ENCODE results near the gene MAX.

MAX gene

DNA sequence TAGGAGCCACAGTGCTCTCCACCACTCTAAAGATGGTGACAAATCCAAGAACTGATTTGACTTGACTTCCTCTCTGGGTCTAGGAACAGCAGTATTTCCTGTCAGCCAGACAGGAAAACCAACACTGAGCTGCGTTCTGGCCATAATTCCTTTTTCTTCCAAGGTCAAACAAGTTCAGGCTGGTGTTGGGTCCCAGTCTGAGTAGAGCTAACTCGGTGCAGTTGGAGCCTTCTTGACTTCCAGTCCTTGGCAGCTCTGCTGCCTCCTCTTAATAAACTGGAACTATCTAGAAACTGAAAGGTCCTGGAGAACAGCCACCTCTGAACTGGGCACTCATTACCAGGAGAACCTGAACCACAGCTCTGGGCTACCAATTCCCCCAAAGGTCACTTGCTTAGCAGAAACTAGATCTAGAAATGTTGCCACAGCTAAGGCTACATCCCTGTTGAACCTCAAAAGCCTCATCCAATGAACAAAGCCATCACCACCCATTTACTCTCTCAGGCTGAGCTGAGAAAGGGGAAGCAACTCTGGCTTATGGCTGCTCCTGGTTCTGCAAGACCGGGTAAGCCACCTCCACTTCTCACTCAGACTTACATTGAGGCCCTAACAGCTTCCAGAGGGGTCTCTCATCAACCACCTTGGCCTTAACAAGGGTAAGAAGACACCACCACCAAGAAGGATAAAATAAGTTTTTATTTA lies 27.7 kb downstream of the MAX start:
- peaks cover 42 to 52% of the 10 kb centered on the region in 2 donors for H3K4me1 ChIP-seq (ENCODE audit: control insufficient read depth in 2 of 2, insufficient read depth in 2 of 2, low read length in 2 of 2)
- no peaks in the 10 kb centered on the region for H3K27me3 ChIP-seq (ENCODE audit: control insufficient read depth in 2 of 2, insufficient read depth in 2 of 2, low read length in 2 of 2)
- H3K36me3 ChIP-seq (ENCODE audit: control insufficient read depth in 2 of 2, insufficient read depth in 2 of 2, low read length in 2 of 2): peaks cover 25 to 29% of the 10 kb centered on the region in 2 donors
- peak overlapping the region in 1 of 2 donors; percentile 22 for H3K4me3 ChIP-seq (ENCODE audit: low read length in 2 of 2)
- no peaks in the 10 kb centered on the region for H3K9me3 ChIP-seq (ENCODE audit: control insufficient read depth in 2 of 2, low read length in 2 of 2)
- peak overlapping the region in 1 of 2 donors; percentile 29 for H3K9ac ChIP-seq (ENCODE audit: low read depth in 1 of 2, low read length in 2 of 2)
- peak overlapping the region; percentile 74 to 87 for H3K27ac ChIP-seq (ENCODE audit: low read depth in 2 of 2, low read length in 2 of 2)

DNA sequence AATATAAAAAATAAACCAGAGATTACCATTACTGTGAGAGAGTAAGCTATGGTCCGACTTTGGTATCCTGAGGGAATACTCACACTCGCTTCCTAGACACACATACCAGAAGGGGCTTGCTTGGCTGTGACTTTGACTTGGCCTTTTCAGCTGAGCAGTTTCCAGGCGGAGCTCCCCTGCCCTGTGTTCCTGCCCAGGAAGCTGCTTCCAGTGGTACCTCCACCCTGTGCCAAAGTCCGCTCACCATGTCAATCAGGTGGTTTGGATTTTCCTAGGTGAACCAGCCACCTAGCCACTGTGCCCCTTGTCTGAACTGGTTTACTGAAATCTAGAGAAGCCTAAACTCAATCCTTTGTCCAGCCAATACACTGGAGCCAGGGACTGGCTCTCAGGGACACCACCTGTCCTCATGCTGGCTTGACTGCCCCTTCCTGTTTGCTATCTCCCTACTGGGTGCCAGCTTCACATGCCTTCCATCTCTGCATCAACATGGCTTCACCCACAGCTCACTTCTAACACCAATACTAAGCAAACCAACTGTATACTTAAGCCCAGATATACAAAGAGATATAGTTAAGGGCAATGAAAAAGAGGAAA lies 28.6 kb downstream of the MAX start:
- H3K9me3 ChIP-seq (ENCODE audit: control insufficient read depth in 2 of 2, low read length in 2 of 2): no peaks in the 10 kb centered on the region
- H3K4me3 ChIP-seq (ENCODE audit: low read length in 2 of 2): peak overlapping the region in 1 of 2 donors; percentile 14
- peak overlapping the region in 1 of 2 donors; percentile 60 for H3K9ac ChIP-seq (ENCODE audit: low read depth in 1 of 2, low read length in 2 of 2)
- no peaks in the 10 kb centered on the region for H3K27me3 ChIP-seq (ENCODE audit: control insufficient read depth in 2 of 2, insufficient read depth in 2 of 2, low read length in 2 of 2)
- H3K27ac ChIP-seq (ENCODE audit: low read depth in 2 of 2, low read length in 2 of 2): peak overlapping the region; percentile 74 to 87
- peaks cover 46 to 57% of the 10 kb centered on the region in 2 donors for H3K4me1 ChIP-seq (ENCODE audit: control insufficient read depth in 2 of 2, insufficient read depth in 2 of 2, low read length in 2 of 2)
- peaks cover 28 to 33% of the 10 kb centered on the region in 2 donors for H3K36me3 ChIP-seq (ENCODE audit: control insufficient read depth in 2 of 2, insufficient read depth in 2 of 2, low read length in 2 of 2)

DNA sequence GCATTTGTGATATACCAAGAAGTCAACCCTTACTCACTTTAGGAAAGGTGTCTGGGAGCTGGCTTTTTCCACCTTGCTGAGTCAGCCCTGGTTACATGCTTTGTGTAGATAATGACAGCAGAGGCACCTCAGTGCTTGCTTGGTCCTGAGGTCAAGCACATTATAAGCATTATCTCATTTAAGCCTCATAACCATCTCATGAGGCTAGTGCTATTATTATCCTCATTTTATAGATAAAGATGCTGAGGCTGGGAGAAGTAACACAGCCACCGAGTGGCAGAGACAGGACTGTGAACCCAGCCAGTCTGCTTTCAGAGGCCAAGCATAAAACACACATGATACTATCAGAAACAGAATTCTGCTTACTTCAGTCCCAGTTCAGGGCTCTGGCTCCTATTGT lies 29.4 kb downstream of the MAX start:
- Histone ChIP-seq H3K9me3 (ENCODE audit: control insufficient read depth in 2 of 2, low read length in 2 of 2) (no peaks in the 10 kb centered on the region), H3K27ac (ENCODE audit: low read depth in 2 of 2, low read length in 2 of 2) (peak overlapping the region; percentile 74 to 87), H3K36me3 (ENCODE audit: control insufficient read depth in 2 of 2, insufficient read depth in 2 of 2, low read length in 2 of 2) (peaks cover 29 to 37% of the 10 kb centered on the region in 2 donors), H3K9ac (ENCODE audit: low read depth in 1 of 2, low read length in 2 of 2) (peak overlapping the region in 1 of 2 donors; percentile 60), H3K4me1 (ENCODE audit: control insufficient read depth in 2 of 2, insufficient read depth in 2 of 2, low read length in 2 of 2) (peaks cover 46 to 57% of the 10 kb centered on the region in 2 donors), H3K4me3 (ENCODE audit: low read length in 2 of 2) (no peak overlapping the region), H3K27me3 (ENCODE audit: control insufficient read depth in 2 of 2, insufficient read depth in 2 of 2, low read length in 2 of 2) (no peaks in the 10 kb centered on the region)

DNA sequence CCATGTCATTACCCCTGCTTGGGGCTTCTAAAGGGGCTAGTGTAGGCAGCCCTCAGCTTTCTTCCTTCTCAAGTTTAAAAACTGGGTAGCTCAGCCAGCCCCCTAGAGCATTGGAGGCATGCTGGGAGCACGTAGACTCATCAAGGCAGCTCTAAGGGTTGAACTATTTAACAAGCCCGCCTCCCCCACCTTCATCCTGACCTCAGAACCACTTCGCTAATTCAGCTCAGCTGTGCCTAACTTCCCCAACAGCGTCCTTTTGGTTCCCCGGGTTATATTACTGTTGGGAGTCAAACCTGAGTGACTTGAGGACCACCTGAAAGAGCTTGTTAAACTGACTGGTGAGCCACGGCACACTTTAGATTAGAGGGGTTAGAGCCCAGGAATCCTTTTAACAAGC lies 30.1 kb downstream of the MAX start:
- no peaks in the 10 kb centered on the region for H3K27me3 ChIP-seq (ENCODE audit: control insufficient read depth in 2 of 2, insufficient read depth in 2 of 2, low read length in 2 of 2)
- no peaks in the 10 kb centered on the region for H3K9me3 ChIP-seq (ENCODE audit: control insufficient read depth in 2 of 2, low read length in 2 of 2)
- no peak overlapping the region for H3K4me3 ChIP-seq (ENCODE audit: low read length in 2 of 2)
- H3K36me3 ChIP-seq (ENCODE audit: control insufficient read depth in 2 of 2, insufficient read depth in 2 of 2, low read length in 2 of 2): peaks cover 23 to 30% of the 10 kb centered on the region in 2 donors
- H3K27ac ChIP-seq (ENCODE audit: low read depth in 2 of 2, low read length in 2 of 2): peak overlapping the region; percentile 66 to 87
- H3K4me1 ChIP-seq (ENCODE audit: control insufficient read depth in 2 of 2, insufficient read depth in 2 of 2, low read length in 2 of 2): peaks cover 46 to 57% of the 10 kb centered on the region in 2 donors
- H3K9ac ChIP-seq (ENCODE audit: low read depth in 1 of 2, low read length in 2 of 2): peak overlapping the region in 1 of 2 donors; percentile 60

DNA sequence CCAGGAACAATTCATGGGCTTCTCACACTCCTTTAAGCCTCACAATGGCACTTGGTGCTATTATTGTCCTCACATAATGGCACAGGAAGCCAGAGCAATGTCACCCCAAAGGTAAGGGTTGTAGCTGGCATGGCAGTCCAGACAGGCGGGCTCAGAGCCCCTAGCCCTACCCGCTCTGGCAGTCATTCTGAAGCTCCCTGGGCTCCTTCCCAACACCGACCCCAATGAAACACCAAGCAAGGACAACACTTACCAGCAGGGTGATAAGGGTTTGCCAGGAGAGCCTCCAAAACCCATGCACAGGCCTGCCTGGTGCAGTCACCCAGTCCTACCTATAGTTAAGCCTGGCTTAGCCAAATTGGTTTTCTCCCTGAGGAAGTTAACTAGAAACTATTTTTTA lies 30.8 kb downstream of the MAX start:
- Histone ChIP-seq H3K27ac (ENCODE audit: low read depth in 2 of 2, low read length in 2 of 2) (peak overlapping the region; percentile 64 to 79), H3K4me1 (ENCODE audit: control insufficient read depth in 2 of 2, insufficient read depth in 2 of 2, low read length in 2 of 2) (peaks cover 46 to 57% of the 10 kb centered on the region in 2 donors), H3K27me3 (ENCODE audit: control insufficient read depth in 2 of 2, insufficient read depth in 2 of 2, low read length in 2 of 2) (no peaks in the 10 kb centered on the region), H3K36me3 (ENCODE audit: control insufficient read depth in 2 of 2, insufficient read depth in 2 of 2, low read length in 2 of 2) (peaks cover 16 to 24% of the 10 kb centered on the region in 2 donors), H3K9ac (ENCODE audit: low read depth in 1 of 2, low read length in 2 of 2) (peak overlapping the region in 1 of 2 donors; percentile 26), H3K4me3 (ENCODE audit: low read length in 2 of 2) (no peak overlapping the region), H3K9me3 (ENCODE audit: control insufficient read depth in 2 of 2, low read length in 2 of 2) (no peaks in the 10 kb centered on the region)

DNA sequence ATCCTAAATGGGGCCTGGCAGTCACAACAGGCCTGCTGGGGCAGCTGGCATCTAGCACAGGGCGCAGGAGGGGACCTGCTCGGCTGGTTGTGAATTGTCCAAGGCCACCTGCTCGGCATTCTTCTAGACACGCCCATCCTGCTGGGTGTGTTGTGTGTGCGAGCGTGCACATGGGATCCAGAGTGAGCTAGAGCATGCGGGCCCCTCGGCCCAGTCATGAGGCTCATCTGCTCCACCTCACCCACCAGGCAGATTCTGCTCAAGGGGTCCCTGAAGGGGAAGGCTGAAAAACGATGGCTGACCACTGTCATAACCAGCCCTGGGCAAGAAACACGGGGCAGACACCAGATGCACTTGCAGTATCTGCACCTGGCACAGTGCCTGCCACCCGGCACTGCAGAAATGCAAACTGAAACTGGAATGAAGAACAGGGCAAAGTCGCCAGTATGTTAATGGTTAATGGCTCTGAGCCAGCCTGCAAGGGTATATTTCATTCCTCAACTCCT lies 31.8 kb downstream of the MAX start:
- H3K4me3 ChIP-seq (ENCODE audit: low read length in 2 of 2): peak overlapping the region; percentile 25 to 63
- H3K4me1 ChIP-seq (ENCODE audit: control insufficient read depth in 2 of 2, insufficient read depth in 2 of 2, low read length in 2 of 2): peaks cover 46 to 57% of the 10 kb centered on the region in 2 donors
- H3K9me3 ChIP-seq (ENCODE audit: control insufficient read depth in 2 of 2, low read length in 2 of 2): no peaks in the 10 kb centered on the region
- no peak overlapping the region for H3K9ac ChIP-seq (ENCODE audit: low read depth in 1 of 2, low read length in 2 of 2)
- H3K27ac ChIP-seq (ENCODE audit: low read depth in 2 of 2, low read length in 2 of 2): peak overlapping the region; percentile 64 to 79
- no peaks in the 10 kb centered on the region for H3K27me3 ChIP-seq (ENCODE audit: control insufficient read depth in 2 of 2, insufficient read depth in 2 of 2, low read length in 2 of 2)
- peaks cover 16 to 28% of the 10 kb centered on the region in 2 donors for H3K36me3 ChIP-seq (ENCODE audit: control insufficient read depth in 2 of 2, insufficient read depth in 2 of 2, low read length in 2 of 2)

DNA sequence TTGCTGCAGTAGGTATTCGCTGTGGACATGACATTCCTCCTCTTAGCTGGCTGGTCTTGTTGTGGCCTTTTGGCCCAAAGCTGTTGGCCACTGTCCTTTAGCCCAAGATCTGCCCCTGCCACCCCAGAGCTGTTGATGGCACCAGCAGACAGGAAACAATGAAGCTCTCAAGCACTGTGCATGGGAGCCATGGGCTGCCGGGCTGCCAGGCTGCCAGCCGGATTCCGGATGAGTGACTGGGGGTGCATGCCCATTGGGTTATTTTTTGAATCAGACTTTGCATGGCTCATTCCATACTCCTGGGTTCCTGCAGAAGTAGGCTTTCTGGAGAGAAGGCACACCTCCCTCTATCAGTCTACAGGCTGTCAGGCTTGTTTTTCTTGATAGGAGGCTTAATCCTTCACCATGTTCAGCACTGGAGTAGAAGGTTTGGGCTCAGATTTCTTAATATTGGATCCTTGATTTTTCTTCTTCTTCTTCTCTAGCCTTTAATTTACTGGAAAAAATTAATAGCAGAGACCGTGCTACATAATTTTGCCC lies 32.4 kb downstream of the MAX start:
- H3K4me3 ChIP-seq (ENCODE audit: low read length in 2 of 2): no peak overlapping the region
- H3K36me3 ChIP-seq (ENCODE audit: control insufficient read depth in 2 of 2, insufficient read depth in 2 of 2, low read length in 2 of 2): peaks cover 16 to 33% of the 10 kb centered on the region in 2 donors
- H3K9ac ChIP-seq (ENCODE audit: low read depth in 1 of 2, low read length in 2 of 2): no peak overlapping the region
- no peaks in the 10 kb centered on the region for H3K9me3 ChIP-seq (ENCODE audit: control insufficient read depth in 2 of 2, low read length in 2 of 2)
- peak overlapping the region; percentile 40 to 79 for H3K27ac ChIP-seq (ENCODE audit: low read depth in 2 of 2, low read length in 2 of 2)
- H3K4me1 ChIP-seq (ENCODE audit: control insufficient read depth in 2 of 2, insufficient read depth in 2 of 2, low read length in 2 of 2): peaks cover 46 to 57% of the 10 kb centered on the region in 2 donors
- H3K27me3 ChIP-seq (ENCODE audit: control insufficient read depth in 2 of 2, insufficient read depth in 2 of 2, low read length in 2 of 2): no peaks in the 10 kb centered on the region

DNA sequence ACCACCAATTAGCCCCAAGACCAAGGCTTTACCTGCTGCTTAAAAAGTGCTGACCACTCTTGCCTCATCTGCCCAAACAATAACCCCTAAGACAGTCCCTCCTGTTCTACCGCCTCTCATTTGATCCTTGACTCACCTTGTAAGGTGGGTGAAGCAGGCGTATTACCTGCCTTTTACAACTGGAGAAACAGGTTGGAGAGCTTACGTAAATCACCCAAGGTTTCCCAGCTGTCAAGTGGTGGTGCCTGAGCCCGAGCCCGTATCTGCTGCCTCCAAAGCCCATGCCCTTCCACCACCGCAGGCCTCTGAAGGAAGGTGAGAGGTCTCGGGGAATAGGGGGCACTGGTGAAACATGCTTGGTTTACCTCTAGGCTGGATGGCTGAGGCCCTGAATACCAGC lies 36.6 kb downstream of the MAX start:
- Histone ChIP-seq H3K27me3 (ENCODE audit: control insufficient read depth in 2 of 2, insufficient read depth in 2 of 2, low read length in 2 of 2) (no peaks in the 10 kb centered on the region), H3K27ac (ENCODE audit: low read depth in 2 of 2, low read length in 2 of 2) (no peak overlapping the region), H3K9ac (ENCODE audit: low read depth in 1 of 2, low read length in 2 of 2) (no peak overlapping the region), H3K9me3 (ENCODE audit: control insufficient read depth in 2 of 2, low read length in 2 of 2) (no peaks in the 10 kb centered on the region), H3K4me1 (ENCODE audit: control insufficient read depth in 2 of 2, insufficient read depth in 2 of 2, low read length in 2 of 2) (peaks cover 15 to 16% of the 10 kb centered on the region in 2 donors), H3K36me3 (ENCODE audit: control insufficient read depth in 2 of 2, insufficient read depth in 2 of 2, low read length in 2 of 2) (peaks cover 36 to 68% of the 10 kb centered on the region in 2 donors), H3K4me3 (ENCODE audit: low read length in 2 of 2) (no peak overlapping the region)

DNA sequence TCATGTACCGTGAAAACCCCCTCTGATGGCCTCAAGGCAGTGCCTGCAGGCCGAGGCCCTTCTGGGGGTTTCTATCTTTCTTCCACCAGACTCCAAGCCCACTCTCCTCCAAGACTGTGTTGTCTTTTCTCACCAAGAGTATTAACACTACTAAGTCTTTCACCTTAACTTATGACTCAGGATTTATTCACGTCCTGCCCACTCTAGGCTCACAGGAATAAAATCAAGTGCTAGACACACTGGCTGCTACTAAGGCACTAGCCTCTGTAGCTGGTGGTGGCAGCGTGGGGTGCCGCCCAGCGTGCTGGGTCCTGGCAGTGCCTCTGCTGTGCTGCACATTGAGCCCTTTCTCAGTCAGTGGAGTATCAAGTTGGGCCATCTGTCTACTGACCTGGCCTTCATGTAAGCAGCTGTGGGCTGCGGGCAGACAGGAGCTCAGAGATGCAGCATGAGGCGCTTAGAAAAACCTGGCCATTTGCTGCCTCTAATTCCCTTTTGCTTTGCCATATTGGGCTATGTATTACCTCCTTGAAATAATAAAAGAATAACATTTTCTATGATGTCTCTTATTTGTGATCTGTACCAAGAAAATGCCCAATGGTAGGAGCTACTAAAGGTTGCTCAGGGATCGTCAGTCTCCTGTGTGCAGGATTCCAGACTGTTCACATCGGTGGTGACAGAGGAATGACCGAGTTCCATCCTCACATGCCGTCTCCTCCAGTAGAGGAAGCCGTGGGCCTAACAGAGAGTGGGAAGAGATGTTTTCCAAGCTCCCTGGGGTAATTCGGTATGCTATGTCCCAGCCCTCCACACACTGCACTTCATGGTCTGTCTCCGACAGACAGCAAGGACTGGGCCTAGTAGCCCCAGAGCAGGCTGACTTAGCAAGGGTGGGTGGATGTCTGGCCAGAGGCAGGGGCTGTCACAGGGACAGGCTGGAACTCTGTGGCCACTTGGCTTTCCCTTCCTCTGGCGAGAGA lies 39.9 kb downstream of the MAX start:
- Histone ChIP-seq H3K9ac (ENCODE audit: low read depth in 1 of 2, low read length in 2 of 2) (no peak overlapping the region), H3K4me3 (ENCODE audit: low read length in 2 of 2) (no peak overlapping the region), H3K4me1 (ENCODE audit: control insufficient read depth in 2 of 2, insufficient read depth in 2 of 2, low read length in 2 of 2) (no peaks in the 10 kb centered on the region), H3K9me3 (ENCODE audit: control insufficient read depth in 2 of 2, low read length in 2 of 2) (no peaks in the 10 kb centered on the region), H3K27ac (ENCODE audit: low read depth in 2 of 2, low read length in 2 of 2) (no peak overlapping the region), H3K27me3 (ENCODE audit: control insufficient read depth in 2 of 2, insufficient read depth in 2 of 2, low read length in 2 of 2) (no peaks in the 10 kb centered on the region), H3K36me3 (ENCODE audit: control insufficient read depth in 2 of 2, insufficient read depth in 2 of 2, low read length in 2 of 2) (peaks cover 31 to 57% of the 10 kb centered on the region in 2 donors)
